Measurements from ENCODE around the gene RBFOX2. TPM values are rescaled to one million over a fixed set of nuclear protein-coding genes. Genes with fewer than 3 reads are reported as not detected.

The RBFOX2 gene
- total and polyA plus RNA-seq, 2 donors (not counting 1 experiment from before 2014, with no cell fraction given), result not detected

- Histone ChIP-seq H4K20me1 (ENCODE audit: control insufficient read depth, insufficient read depth, low read length, poor library complexity, severe bottlenecking) (no peaks in the 10 kb centered on the region), H3K9me3 (ENCODE audit: control extremely low read depth in 1 of 3, control insufficient read depth in 2 of 3, insufficient read depth in 1 of 3, low read length in 2 of 3) (no peaks in the 10 kb centered on the region), H3K4me2 (replicated peaks; ENCODE audit: low read depth, low read length, poor library complexity, severe bottlenecking) (no peak overlapping the region), H3K27me3 (replicated peaks in 1 of 4; ENCODE audit: control extremely low read depth in 1 of 4, control insufficient read depth in 3 of 4, insufficient read depth in 4 of 4, low read length in 3 of 4) (peaks cover 0 to 8% (median 3%) of the 10 kb centered on the region in 4 experiments), H3K79me2 (ENCODE audit: control insufficient read depth, insufficient read depth, low read length) (no peaks in the 10 kb centered on the region), H3K27ac (ENCODE audit: low read length in 2 of 2) (no peak overlapping the region), H3K9ac (ENCODE audit: low read length) (no peak overlapping the region), H3K36me3 (replicated peaks in 1 of 2; ENCODE audit: control extremely low read depth in 1 of 2, control insufficient read depth in 1 of 2, extremely low read depth in 1 of 2, insufficient read depth in 2 of 2, low read length in 1 of 2) (no peaks in the 10 kb centered on the region), H2AFZ (ENCODE audit: insufficient read depth, low read depth, low read length, poor library complexity, severe bottlenecking) (no peak overlapping the region), H3K4me3 (ENCODE audit: control extremely low read depth in 1 of 5, extremely low read depth in 1 of 5, insufficient read depth in 1 of 5, low read depth in 2 of 5, low read length in 4 of 5) (no peak overlapping the region), H3K4me1 (ENCODE audit: control insufficient read depth in 2 of 2, insufficient read depth in 2 of 2, low read length in 2 of 2) (no peaks in the 10 kb centered on the region)
- TF ChIP-seq EZH2 (IDR thresholded peaks at IDR 0.05; ENCODE audit: borderline replicate concordance, insufficient read depth, low read depth, low read length, poor library complexity, severe bottlenecking), result no peak
- TF ChIP-seq CTCF (IDR thresholded peaks at IDR 0.05), result no peak
- Mint-ChIP-seq H3K27ac (no peak overlapping the region), H3K27me3 (peaks cover 30% of the 10 kb centered on the region), H3K9me3 (ENCODE audit: insufficient read depth) (no peaks in the 10 kb centered on the region), H3K4me3 (no peak overlapping the region), H3K4me1 (no peaks in the 10 kb centered on the region)
- intact Hi-C loops (cut with micrococcal nuclease), result no loop called here
- POLR2A ChIA-PET, result no interaction called here
- no peak for DNase-seq
- CTCF ChIA-PET, result no interaction called here
- no peak for ATAC-seq (ENCODE audit: low read depth)
- WGBS (ENCODE audit: insufficient coverage), result 81% methylated on average over 2 of the region's 7 CpGs
These were observed 132.4 kb downstream of the RBFOX2 start for GRCh38 chr22:35896111-35896705.

GRCh38 chr22:35894937-35895708, 133.5 kb downstream of the RBFOX2 start:
- no peak overlapping the region for H2AFZ ChIP-seq (ENCODE audit: insufficient read depth, low read depth, low read length, poor library complexity, severe bottlenecking)
- H3K4me2 ChIP-seq (replicated peaks; ENCODE audit: low read depth, low read length, poor library complexity, severe bottlenecking), result no peak overlapping the region
- 88% methylated on average over 5 of the region's 7 CpGs for WGBS (ENCODE audit: insufficient coverage)
- H3K4me3 Mint-ChIP-seq, result no peak overlapping the region
- no peaks in the 10 kb centered on the region for H4K20me1 ChIP-seq (ENCODE audit: control insufficient read depth, insufficient read depth, low read length, poor library complexity, severe bottlenecking)
- no peaks in the 10 kb centered on the region for H3K36me3 ChIP-seq (replicated peaks in 1 of 2; ENCODE audit: control extremely low read depth in 1 of 2, control insufficient read depth in 1 of 2, extremely low read depth in 1 of 2, insufficient read depth in 2 of 2, low read length in 1 of 2)
- no peaks in the 10 kb centered on the region for H3K9me3 ChIP-seq (ENCODE audit: control extremely low read depth in 1 of 3, control insufficient read depth in 2 of 3, insufficient read depth in 1 of 3, low read length in 2 of 3)
- H3K27me3 ChIP-seq (replicated peaks in 1 of 4; ENCODE audit: control extremely low read depth in 1 of 4, control insufficient read depth in 3 of 4, insufficient read depth in 4 of 4, low read length in 3 of 4), result peaks cover 0 to 8% (median 2%) of the 10 kb centered on the region in 4 experiments
- TF ChIP-seq CTCF (IDR thresholded peaks at IDR 0.05) (no peak), EZH2 (IDR thresholded peaks at IDR 0.05; ENCODE audit: borderline replicate concordance, insufficient read depth, low read depth, low read length, poor library complexity, severe bottlenecking) (no peak)
- POLR2A ChIA-PET, result no interaction called here
- CTCF ChIA-PET, result no interaction called here
- H3K9ac ChIP-seq (ENCODE audit: low read length), result no peak overlapping the region
- no peaks in the 10 kb centered on the region for H3K9me3 Mint-ChIP-seq (ENCODE audit: insufficient read depth)
- DNase-seq (no peak), ATAC-seq (ENCODE audit: low read depth) (no peak)
- H3K4me3 ChIP-seq (ENCODE audit: control extremely low read depth in 1 of 5, extremely low read depth in 1 of 5, insufficient read depth in 1 of 5, low read depth in 2 of 5, low read length in 4 of 5), result no peak overlapping the region
- intact Hi-C loops (cut with micrococcal nuclease), result no loop called here
- H3K27me3 Mint-ChIP-seq, result peaks cover 30% of the 10 kb centered on the region
- H3K27ac Mint-ChIP-seq, result no peak overlapping the region
- H3K79me2 ChIP-seq (ENCODE audit: control insufficient read depth, insufficient read depth, low read length), result no peaks in the 10 kb centered on the region
- no peak overlapping the region for H3K27ac ChIP-seq (ENCODE audit: low read length in 2 of 2)
- no peaks in the 10 kb centered on the region for H3K4me1 Mint-ChIP-seq
- H3K4me1 ChIP-seq (ENCODE audit: control insufficient read depth in 2 of 2, insufficient read depth in 2 of 2, low read length in 2 of 2), result no peaks in the 10 kb centered on the region

All from B cell (primary cell).